A673 (cell line): Measurements from ENCODE around the gene PON2. TPM values are rescaled to one million over a fixed set of nuclear protein-coding genes. Genes with fewer than 3 reads are reported as not detected.

Experiments
- BruUV-seq: library from RNA; stranded (reverse); fragments of 400-500 nt; replicated peaks from 2 replicates; lab custom pipeline; 2021; lab: Mats Ljungman, UMichigan
- CTCF ChIA-PET: fragments of 300-600 bp; sonication (Branson Sonifier 250); formaldehyde crosslinking; loops from one replicate; lab custom pipeline; 2022; ENCODE audit warnings: antibody characterized with exemption; lab: Charles Lee
- POLR2A ChIA-PET: fragments of 300-600 bp; sonication (Branson Sonifier 250); formaldehyde crosslinking; loops from one replicate; lab custom pipeline; 2022; ENCODE audit warnings: antibody characterized with exemption; ENCODE audit not compliant: low non-redundant PET; lab: Charles Lee
- DNase-seq: peaks from one replicate; pipeline ENCODE4 v3.0.0-alpha.2; 2015; ENCODE audit warnings: low spot score
- H3K27ac ChIP-seq: fragments of 200-600 bp; sonication (generic); 2 replicates; pipeline ENCODE4 v1.5.1; 2016; ENCODE audit warnings: mixed run types, low read depth, mild to moderate bottlenecking, mixed read lengths, antibody characterized with exemption, low read length; ENCODE audit not compliant: poor library complexity, severe bottlenecking
- H3K27me3 ChIP-seq: fragments of 200-600 bp; sonication (generic); replicated peaks from 2 replicates; pipeline ENCODE4 v1.6.1; 2017; ENCODE audit warnings: mixed run types, low read depth, mild to moderate bottlenecking, mixed read lengths, antibody characterized with exemption, low read length; ENCODE audit not compliant: insufficient read depth, poor library complexity
- H3K36me3 ChIP-seq: fragments of 200-600 bp; sonication (generic); 2 replicates; pipeline ENCODE4 v1.6.1; 2016; ENCODE audit warnings: mixed run types, mild to moderate bottlenecking, mixed read lengths, antibody characterized with exemption, low read length; ENCODE audit not compliant: insufficient read depth, poor library complexity, severe bottlenecking
- H3K4me1 ChIP-seq: fragments of 200-600 bp; sonication (generic); 2 replicates; pipeline ENCODE4 v1.6.1; 2017; ENCODE audit warnings: mixed run types, mild to moderate bottlenecking, mixed read lengths, antibody characterized with exemption, low read length; ENCODE audit not compliant: insufficient read depth, poor library complexity, severe bottlenecking
- H3K4me3 ChIP-seq: fragments of 200-600 bp; sonication (generic); 2 replicates; pipeline ENCODE4 v1.5.1; 2016; ENCODE audit warnings: low read depth, mixed run types, mild to moderate bottlenecking, mixed read lengths, low read length; ENCODE audit not compliant: poor library complexity, severe bottlenecking
- H3K9me3 ChIP-seq: fragments of 200-600 bp; sonication (generic); 2 replicates; pipeline ENCODE4 v1.6.1; 2016; ENCODE audit warnings: mixed run types, low read depth, mild to moderate bottlenecking, mixed read lengths, antibody characterized with exemption, low read length; ENCODE audit not compliant: poor library complexity, severe bottlenecking
- CTCF ChIP-seq: fragments of 300-800, 200-600 bp; sonication (generic); conservative IDR thresholded peaks from 2 replicates; pipeline ENCODE4 v1.5.1; 2017; ENCODE audit warnings: low read depth, mild to moderate bottlenecking, antibody characterized with exemption, low read length, moderate library complexity, mixed read lengths
- EZH2 ChIP-seq: fragments of 200-600 bp; sonication (generic); IDR thresholded peaks from 2 replicates; pipeline ENCODE4 v1.6.1; 2017; ENCODE audit warnings: borderline replicate concordance, low read depth, mild to moderate bottlenecking, mixed read lengths, antibody characterized with exemption, low read length; ENCODE audit not compliant: poor library complexity, severe bottlenecking
- intact Hi-C: fragments of 100-400 bp; cut with micrococcal nuclease; formaldehyde crosslinking; loops from one replicate; pipeline ENCODE4 v1.10.0; 2022; ENCODE audit not compliant: unreplicated experiment
- total RNA-seq: library from RNA; stranded (reverse); gene quantifications from 2 replicates; pipeline ENCODE4 v1.2.3, GENCODE V29; 2021

PON2 gene
- total RNA-seq, 1 experiment from 2014 or later: 67.6 TPM

GRCh38 chr7:95471071-95471470, 36.2 kb upstream of the PON2 start:
- Histone ChIP-seq H3K4me3 (peak overlapping the region; percentile 2), H3K4me1 (peaks cover 36% of the 10 kb centered on the region), H3K27me3 (no peaks in the 10 kb centered on the region), H3K9me3 (no peaks in the 10 kb centered on the region), H3K36me3 (no peaks in the 10 kb centered on the region), H3K27ac (peak overlapping the region; percentile 66)
- TF ChIP-seq EZH2 (no peak), CTCF (no peak)
- CTCF ChIA-PET: no interaction called here
- no TSS peak for BruUV-seq
- POLR2A ChIA-PET: no interaction called here
- intact Hi-C loops: loop anchor here (10.0 kb wide), 1 partner anchor 816 kb away; the partner anchor contains the start of gene SGCE
- peak; percentile 44 for DNase-seq

- BruUV-seq: no TSS peak
- intact Hi-C loops: loop anchor here (10.0 kb wide), 1 partner anchor 816 kb away; the partner anchor contains the start of gene SGCE
- peaks cover 36% of the 10 kb centered on the region for H3K4me1 ChIP-seq
- POLR2A ChIA-PET: no interaction called here
- H3K27ac ChIP-seq: peak overlapping the region; percentile 66
- H3K9me3 ChIP-seq: no peaks in the 10 kb centered on the region
- TF ChIP-seq CTCF: no peak
- no peak for TF ChIP-seq EZH2
- CTCF ChIA-PET: no interaction called here
- H3K27me3 ChIP-seq: no peaks in the 10 kb centered on the region
- H3K4me3 ChIP-seq: peak overlapping the region; percentile 2
- peak; percentile 93 for DNase-seq
- H3K36me3 ChIP-seq: no peaks in the 10 kb centered on the region
Observed at GRCh38 chr7:95470452-95470851, 35.6 kb upstream of the PON2 start.

- ChIA-PET POLR2A (no interaction called here), CTCF (no interaction called here)
- Histone ChIP-seq H3K4me1 (peaks cover 36% of the 10 kb centered on the region), H3K4me3 (no peak overlapping the region), H3K27me3 (no peaks in the 10 kb centered on the region), H3K9me3 (no peaks in the 10 kb centered on the region), H3K36me3 (no peaks in the 10 kb centered on the region), H3K27ac (peak overlapping the region; percentile 66)
- BruUV-seq: no TSS peak
- DNase-seq: peak; percentile 77
- intact Hi-C loops: loop anchor here (10.0 kb wide), 1 partner anchor 815 kb away; the partner anchor contains the start of gene SGCE
- TF ChIP-seq EZH2 (no peak), CTCF (no peak)
Observed at GRCh38 chr7:95469848-95470247, 35.0 kb upstream of the PON2 start.
